H1 (cell line): ENCODE data around the gene ARHGEF3. TPM values are rescaled to one million over a fixed set of nuclear protein-coding genes. Genes with fewer than 3 reads are reported as not detected.
"Not testable (repeated sequence)": the region's sequence is repeated elsewhere in the genome, so short reads cannot be mapped to it uniquely, and the experiment has no call there.

Experiments
- CTCF ChIA-PET: fragments of 300-600 bp; sonication (Branson Sonifier 250); formaldehyde crosslinking; loops from one replicate; lab custom pipeline; 2021; ENCODE audit not compliant: partially characterized antibody; lab: Charles Lee
- POLR2A ChIA-PET: fragments of 300-600 bp; sonication (Branson Sonifier 250); formaldehyde crosslinking; loops from one replicate; lab custom pipeline; 2021; ENCODE audit warnings: inconsistent platforms; ENCODE audit not compliant: partially characterized antibody; lab: Charles Lee
- DNase-seq, 2 experiments: peaks; one replicate each; pipeline versions ENCODE4 v3.0.0 to v3.0.0-alpha.2; 2010 to 2022; ENCODE audit warnings: low spot score in 2 of 2, low read depth in 1 of 2, mixed read lengths in 1 of 2
- FAIRE-seq: peaks from 2 replicates; lab custom pipeline; 2011; peaks lifted over from hg19 to GRCh38; lab: Jason Lieb, UNC
- H2AFZ ChIP-seq: 2 replicates; pipeline ENCODE4 v1.8.1; 2012; ENCODE audit warnings: low read length, inconsistent platforms
- H2AK5ac ChIP-seq: 2 replicates; pipeline ENCODE4 v1.6.1; 2013; ENCODE audit warnings: low read depth, low read length
- H2BK120ac ChIP-seq: replicated peaks from 2 replicates; pipeline ENCODE3; 2013; ENCODE audit warnings: low read depth, low read length, inconsistent platforms
- H2BK12ac ChIP-seq: 2 replicates; pipeline ENCODE4 v1.6.1; 2013; ENCODE audit warnings: low read depth, low read length
- H2BK15ac ChIP-seq: 2 replicates; pipeline ENCODE4 v1.6.1; 2013; ENCODE audit warnings: low read length
- H2BK20ac ChIP-seq: 2 replicates; pipeline ENCODE4 v1.6.1; 2013; ENCODE audit warnings: low read length
- H2BK5ac ChIP-seq: 2 replicates; pipeline ENCODE4 v1.6.1; 2013; ENCODE audit warnings: low read depth, low read length
- H3K14ac ChIP-seq: 2 replicates; pipeline ENCODE4 v1.6.1; 2013; ENCODE audit warnings: inconsistent platforms; ENCODE audit not compliant: insufficient read length
- H3K18ac ChIP-seq: 2 replicates; pipeline ENCODE4 v1.6.1; 2013; ENCODE audit warnings: low read length; ENCODE audit errors: extremely low read depth
- H3K23ac ChIP-seq: 2 replicates; pipeline ENCODE4 v1.6.1; 2013; ENCODE audit warnings: inconsistent platforms; ENCODE audit not compliant: insufficient read length
- H3K23me2 ChIP-seq: 2 replicates; pipeline ENCODE4 v1.6.1; 2013; ENCODE audit warnings: low read depth, low read length
- H3K27ac ChIP-seq: 2 replicates; pipeline ENCODE4 v1.6.1; 2011; ENCODE audit warnings: low read depth, low read length, inconsistent platforms
- H3K27me3 ChIP-seq, 4 experiments: replicated peaks in 1 of 4; 1 replicate in 1 of 4; 2 replicates in 3 of 4; pipeline versions ENCODE4 v1.6.1 to v1.8.1; 2011 to 2013; ENCODE audit warnings: low read length in 3 of 4, mild to moderate bottlenecking in 3 of 4, inconsistent platforms in 2 of 4, mixed read lengths in 2 of 4, moderate library complexity in 1 of 4; ENCODE audit not compliant: control insufficient read depth in 3 of 4, insufficient read depth in 3 of 4; ENCODE audit errors: extremely low read depth in 1 of 4
- H3K36me3 ChIP-seq, 4 experiments: 2 replicates each; pipeline versions ENCODE4 v1.6.1 to v1.8.1; 2011 to 2013; ENCODE audit warnings: mild to moderate bottlenecking in 4 of 4, low read length in 3 of 4, moderate library complexity in 2 of 4, control low read depth in 1 of 4, inconsistent platforms in 1 of 4; ENCODE audit not compliant: insufficient read depth in 4 of 4, control insufficient read depth in 2 of 4
- H3K4ac ChIP-seq: replicated peaks from 2 replicates; pipeline ENCODE3; 2013; ENCODE audit warnings: low read length, low read depth, mixed read lengths, inconsistent platforms; ENCODE audit not compliant: insufficient read length
- H3K4me1 ChIP-seq, 4 experiments: replicated peaks in 1 of 4; 1 replicate in 1 of 4; 2 replicates in 3 of 4; pipeline versions ENCODE4 v1.6.1 to v1.8.1; 2011 to 2013; ENCODE audit warnings: low read length in 3 of 4, inconsistent platforms in 2 of 4, mixed read lengths in 1 of 4; ENCODE audit not compliant: insufficient read depth in 4 of 4, control insufficient read depth in 3 of 4
- H3K4me2 ChIP-seq, 2 experiments: 2 replicates each; pipeline versions ENCODE4 v1.6.1 to v1.8.1; 2011 to 2013; ENCODE audit warnings: low read depth in 2 of 2, low read length in 2 of 2, control low read depth in 1 of 2, inconsistent platforms in 1 of 2, mild to moderate bottlenecking in 1 of 2; ENCODE audit not compliant: insufficient read depth in 1 of 2
- H3K4me3 ChIP-seq, 4 experiments: fragments of 200-600, 300-600 bp in 1 of 4; sonication (generic), shearing (Covaris generic), sonication (Bioruptor Twin) in 1 of 4; 2 replicates each; pipeline versions ENCODE4 v1.5.1 to v1.8.1; 2011 to 2016; ENCODE audit warnings: low read length in 4 of 4, low read depth in 3 of 4, control low read depth in 2 of 4, inconsistent platforms in 2 of 4, mild to moderate bottlenecking in 2 of 4, mixed read lengths in 1 of 4, moderate library complexity in 1 of 4; ENCODE audit not compliant: insufficient read depth in 2 of 4; ENCODE audit errors: extremely low read depth in 1 of 4
- H3K56ac ChIP-seq: replicated peaks from 2 replicates; pipeline ENCODE3; 2013; ENCODE audit warnings: low read depth, mild to moderate bottlenecking, mixed read lengths, low read length, inconsistent platforms; ENCODE audit not compliant: insufficient read length
- H3K79me1 ChIP-seq: 2 replicates; pipeline ENCODE4 v1.6.1; 2013; ENCODE audit warnings: low read depth, low read length, control low read depth
- H3K79me2 ChIP-seq, 2 experiments: 2 replicates each; pipeline versions ENCODE4 v1.6.1 to v1.8.1; 2012 to 2013; ENCODE audit warnings: low read length in 2 of 2, mild to moderate bottlenecking in 2 of 2, inconsistent platforms in 1 of 2; ENCODE audit not compliant: insufficient read depth in 2 of 2, control insufficient read depth in 1 of 2
- H3K9ac ChIP-seq, 4 experiments: replicated peaks in 1 of 4; 1 replicate in 1 of 4; 2 replicates in 3 of 4; pipeline versions ENCODE4 v1.6.1 to v1.8.1; 2011 to 2013; ENCODE audit warnings: low read depth in 3 of 4, low read length in 3 of 4, control low read depth in 2 of 4, mild to moderate bottlenecking in 2 of 4, moderate library complexity in 2 of 4, inconsistent platforms in 1 of 4; ENCODE audit errors: extremely low read depth in 1 of 4
- H3K9me3 ChIP-seq, 2 experiments: 2 replicates each; pipeline versions ENCODE4 v1.6.1 to v1.8.1; 2012 to 2013; ENCODE audit warnings: mild to moderate bottlenecking in 2 of 2, moderate library complexity in 2 of 2, control low read depth in 1 of 2, inconsistent platforms in 1 of 2, low read depth in 1 of 2, low read length in 1 of 2, mixed read lengths in 1 of 2; ENCODE audit not compliant: insufficient read depth in 2 of 2
- H4K20me1 ChIP-seq, 2 experiments: replicated peaks in 1 of 2; 2 replicates each; pipeline versions ENCODE3 to v1.8.1; 2011 to 2013; ENCODE audit warnings: inconsistent platforms in 2 of 2, low read length in 2 of 2, mild to moderate bottlenecking in 1 of 2; ENCODE audit not compliant: insufficient read depth in 2 of 2, control insufficient read depth in 1 of 2
- H4K5ac ChIP-seq: 2 replicates; pipeline ENCODE4 v1.6.1; 2013; ENCODE audit warnings: low read length, low read depth, mixed read lengths, inconsistent platforms; ENCODE audit not compliant: insufficient read length
- H4K8ac ChIP-seq: 2 replicates; pipeline ENCODE4 v1.8.0; 2013; ENCODE audit warnings: mild to moderate bottlenecking, moderate library complexity, low read length, inconsistent platforms; ENCODE audit not compliant: insufficient read depth; ENCODE audit errors: extremely low read depth
- H4K91ac ChIP-seq: replicated peaks from 2 replicates; pipeline ENCODE3; 2013; ENCODE audit warnings: low read length, mixed read lengths, inconsistent platforms; ENCODE audit not compliant: insufficient read length
- WGBS, 2 experiments: shearing (Covaris generic) in 1 of 2; methylation state at CpG; one replicate each; pipeline versions ENCODE4 v1.1.6 to v1.1.7; 2013 to 2015; ENCODE audit warnings: low lambda C conversion rate in 2 of 2, mixed read lengths in 2 of 2, inconsistent platforms in 1 of 2, low coverage in 1 of 2, missing lambda C conversion rate in 1 of 2; ENCODE audit not compliant: insufficient replicate concordance in 2 of 2, insufficient coverage in 1 of 2, insufficient read length in 1 of 2; ENCODE audit errors: extremely low coverage in 1 of 2, missing lambda C conversion rate in 1 of 2; 5-methylcytosine and 5-hydroxymethylcytosine counted together
- polyA plus RNA-seq, 7 experiments: library from polyadenylated mRNA; depleted of rRNA in 3 of 7; stranded (reverse) in 5 of 7; unstranded in 2 of 7; fragments of >200 nt in 5 of 7; fragments of 200-250 nt in 2 of 7; gene quantifications; 1 replicate in 5 of 7; 2 replicates in 1 of 7; 4 replicates in 1 of 7; pipeline versions ENCODE4 v1.2.1 to v1.2.3, GENCODE V29; 2011 to 2013; ENCODE audit warnings: missing spikeins in 2 of 7, mixed read lengths in 2 of 7
- total RNA-seq: library from RNA; stranded (reverse); fragmentation: NEBNext Ultra II Directional; extraction: Animal tissue kit (Norgen Biotek cat#: 25700); gene quantifications from 2 replicates; pipeline ENCODE4 v1.2.1, GENCODE V29; 2021

ARHGEF3 gene
- total and polyA plus RNA-seq, 2 of the 8 experiments (the other 6 are each of a cell fraction or from before 2014, with no cell fraction given), result 2.8 to 6.0 TPM

- H2AK5ac ChIP-seq, H3K27me3 ChIP-seq, H3K4ac ChIP-seq, H3K4me3 ChIP-seq, H3K4me2 ChIP-seq, H3K79me2 ChIP-seq, H3K9me3 ChIP-seq, H3K14ac ChIP-seq, H3K18ac ChIP-seq, H2AFZ ChIP-seq, H3K36me3 ChIP-seq, H2BK5ac ChIP-seq, H4K8ac ChIP-seq, H3K23ac ChIP-seq, FAIRE-seq, H4K91ac ChIP-seq, H3K23me2 ChIP-seq, H2BK15ac ChIP-seq, H3K27ac ChIP-seq, H3K4me1 ChIP-seq, DNase-seq, H4K5ac ChIP-seq, H2BK12ac ChIP-seq, H2BK20ac ChIP-seq, H2BK120ac ChIP-seq, H3K9ac ChIP-seq, H3K79me1 ChIP-seq, H4K20me1 ChIP-seq, H3K56ac ChIP-seq: not testable (repeated sequence)
- ChIA-PET CTCF (interaction anchor here (1.0 kb wide), 1 partner anchor 10 kb away, joined by 3 read pairs; no protein-coding TSS in a partner anchor), POLR2A (interaction anchor here (1.6 kb wide), 1 partner anchor 10 kb away, joined by 6 read pairs; the partner anchor contains the start of gene TASOR)
- 84% methylated on average over 9 of the region's 21 CpGs; no CpG with 5 or more reads in 1 of the 2 experiments for WGBS, 2 experiments
Observed at GRCh38 chr3:56692001-56692365, 109.8 kb downstream of the ARHGEF3 start.
